ENCODE results near the gene MTOR.

The MTOR gene

GRCh38 chr1:11214698-11215380, 47.5 kb downstream of the MTOR start:
- no peak for DNase-seq

- DNase-seq = no peak
These were observed 50.3 kb downstream of the MTOR start for GRCh38 chr1:11211925-11212587.

- DNase-seq = no peak
These were observed 50.9 kb downstream of the MTOR start for GRCh38 chr1:11211461-11211860.

- no peak for DNase-seq
These were observed 54.3 kb downstream of the MTOR start for GRCh38 chr1:11207898-11208611.

GRCh38 chr1:11204396-11205190, 57.8 kb downstream of the MTOR start:
- no peak for DNase-seq

GRCh38 chr1:11198851-11199594, 63.3 kb downstream of the MTOR start:
- DNase-seq = no peak

- no peak for DNase-seq
These were observed 64.1 kb downstream of the MTOR start for GRCh38 chr1:11198257-11198656.

GRCh38 chr1:11197359-11197758, 65.0 kb downstream of the MTOR start:
- DNase-seq = no peak

GRCh38 chr1:11196945-11197344, 65.4 kb downstream of the MTOR start:
- DNase-seq = no peak

GRCh38 chr1:11194407-11195176, 67.8 kb downstream of the MTOR start:
- DNase-seq = peak; percentile 15

GRCh38 chr1:11193376-11193775, 69.0 kb downstream of the MTOR start:
- DNase-seq = no peak

GRCh38 chr1:11188858-11189451, 73.4 kb downstream of the MTOR start, which contains the start of gene ANGPTL7:
Gene ANGPTL7 (plus strand): TSS chr1:11189355. CDS start chr1:11189580, 225 bp downstream.
- no peak for DNase-seq

GRCh38 chr1:11188381-11188780, 74.0 kb downstream of the MTOR start:
- no peak for DNase-seq

GRCh38 chr1:11187931-11188330, 74.4 kb downstream of the MTOR start:
- no peak for DNase-seq

GRCh38 chr1:11187494-11187893, 74.9 kb downstream of the MTOR start:
- DNase-seq = no peak

- DNase-seq = no peak
These were observed 75.4 kb downstream of the MTOR start for GRCh38 chr1:11187000-11187399.

- no peak for DNase-seq
These were observed 77.4 kb downstream of the MTOR start for GRCh38 chr1:11184973-11185372.

GRCh38 chr1:11182884-11183283, 79.5 kb downstream of the MTOR start:
- no peak for DNase-seq

- DNase-seq = peak; percentile 17
These were observed 82.0 kb downstream of the MTOR start for GRCh38 chr1:11180342-11180744.

GRCh38 chr1:11179749-11180148, 82.6 kb downstream of the MTOR start:
- DNase-seq = peak; percentile 4

GRCh38 chr1:11179125-11179524, 83.2 kb downstream of the MTOR start:
- DNase-seq = no peak
